Measurements from ENCODE around the gene PRND. TPM values are rescaled to one million over a fixed set of nuclear protein-coding genes. Genes with fewer than 3 reads are reported as not detected.
"Not testable (repeated sequence)": the region's sequence is repeated elsewhere in the genome, so short reads cannot be mapped to it uniquely, and the experiment has no call there.

The PRND gene
- total RNA-seq, 2 experiments from 2014 or later = not detected

- CTCF ChIA-PET = interaction anchor here (0.8 to 1.4 kb wide), 5 partner anchors 11 to 78 kb away, joined by 3 to 5 read pairs (median 3); no protein-coding TSS in a partner anchor
- H3K4me1 Mint-ChIP-seq = peaks cover 52% of the 10 kb centered on the region
- no peak overlapping the region for H3K4me3 Mint-ChIP-seq
- no peak overlapping the region for H3K27ac Mint-ChIP-seq
- DNase-seq (no peak), ATAC-seq (no peak)
- H3K36me3 Mint-ChIP-seq = peaks cover 65% of the 10 kb centered on the region
- no peaks in the 10 kb centered on the region for H3K9me3 Mint-ChIP-seq (ENCODE audit: low read depth)
- no peaks in the 10 kb centered on the region for H3K27me3 Mint-ChIP-seq
Measured at GRCh38 chr20:4691753-4692152, 30.0 kb upstream of the PRND start.

DNA sequence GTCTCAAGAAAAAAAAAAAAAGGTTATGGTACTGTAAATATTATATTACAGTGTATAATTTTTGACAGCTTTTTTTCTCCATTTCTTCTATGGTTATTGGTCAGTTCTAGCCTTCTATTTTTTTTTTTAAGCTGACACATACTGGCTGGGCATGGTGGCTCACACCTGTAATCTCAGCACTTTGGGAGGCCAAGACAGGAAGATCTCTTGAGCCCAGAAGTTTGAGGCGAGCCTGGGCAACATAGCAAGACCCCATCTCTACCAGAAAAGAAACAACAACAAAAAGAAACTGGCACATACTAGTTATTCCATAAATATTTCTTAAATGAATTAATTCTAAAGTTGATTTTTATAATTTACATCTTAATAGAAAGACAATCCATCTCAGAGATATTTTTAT is 27.6 kb upstream of the PRND start:
- Mint-ChIP-seq H3K9me3 (ENCODE audit: low read depth) (no peaks in the 10 kb centered on the region), H3K4me1 (peaks cover 46% of the 10 kb centered on the region), H3K27me3 (no peaks in the 10 kb centered on the region), H3K4me3 (no peak overlapping the region), H3K27ac (no peak overlapping the region), H3K36me3 (peaks cover 58% of the 10 kb centered on the region)
- ATAC-seq (no peak), DNase-seq (no peak)
- CTCF ChIA-PET = interaction anchor here (1.1 kb wide), 1 partner anchor 57 kb away, joined by 3 read pairs; no protein-coding TSS in a partner anchor

DNA sequence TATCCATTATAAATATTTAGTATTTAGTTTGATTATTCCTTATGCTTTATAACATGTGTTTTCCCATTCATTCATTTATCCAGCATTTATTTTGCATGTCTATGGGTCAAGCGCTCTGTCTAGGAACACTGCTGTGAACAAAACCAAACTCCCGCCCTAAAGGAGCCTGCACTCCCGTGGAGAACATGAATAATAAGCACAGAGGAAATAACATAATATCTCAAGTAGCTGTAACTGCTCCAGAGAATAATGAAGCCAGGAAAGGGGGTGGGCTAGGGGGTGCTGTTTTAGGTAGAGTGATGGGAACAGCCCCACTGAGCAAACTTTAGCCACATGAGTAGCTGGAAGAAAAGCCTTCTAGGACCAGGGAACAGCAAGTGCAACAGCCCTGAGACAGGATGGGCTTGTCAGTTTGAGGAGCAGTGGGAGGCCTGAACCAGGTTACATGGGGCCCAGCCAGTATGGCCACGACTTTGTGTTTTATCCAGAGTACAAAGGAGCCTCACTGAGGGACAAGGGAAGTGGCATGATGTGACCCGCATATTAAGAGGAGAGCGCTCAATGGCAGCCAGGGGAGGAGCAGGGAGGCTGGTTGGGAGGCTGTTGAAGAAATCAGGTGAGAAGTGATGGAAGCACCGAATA is 24.4 kb upstream of the PRND start:
- peaks cover 43% of the 10 kb centered on the region for H3K36me3 Mint-ChIP-seq
- ATAC-seq (no peak), DNase-seq (peak; percentile 38)
- CTCF ChIA-PET = interaction anchor here (1.1 to 2.6 kb wide), 7 partner anchors 8 to 404 kb away, joined by 3 to 9 read pairs (median 3); no protein-coding TSS in a partner anchor
- H3K9me3 Mint-ChIP-seq (ENCODE audit: low read depth) = no peaks in the 10 kb centered on the region
- H3K4me3 Mint-ChIP-seq = no peak overlapping the region
- peaks cover 22% of the 10 kb centered on the region for H3K4me1 Mint-ChIP-seq
- no peak overlapping the region for H3K27ac Mint-ChIP-seq
- no peaks in the 10 kb centered on the region for H3K27me3 Mint-ChIP-seq

GRCh38 chr20:4697831-4698221 is 23.9 kb upstream of the PRND start:
- H3K4me1 Mint-ChIP-seq = peaks cover 19% of the 10 kb centered on the region
- H3K27me3 Mint-ChIP-seq = no peaks in the 10 kb centered on the region
- no peaks in the 10 kb centered on the region for H3K9me3 Mint-ChIP-seq (ENCODE audit: low read depth)
- H3K27ac Mint-ChIP-seq = no peak overlapping the region
- H3K4me3 Mint-ChIP-seq = no peak overlapping the region
- DNase-seq (peak; percentile 31), ATAC-seq (no peak)
- CTCF ChIA-PET = interaction anchor here (1.1 to 2.6 kb wide), 7 partner anchors 9 to 403 kb away, joined by 3 to 9 read pairs (median 3); no protein-coding TSS in a partner anchor
- peaks cover 40% of the 10 kb centered on the region for H3K36me3 Mint-ChIP-seq

DNA sequence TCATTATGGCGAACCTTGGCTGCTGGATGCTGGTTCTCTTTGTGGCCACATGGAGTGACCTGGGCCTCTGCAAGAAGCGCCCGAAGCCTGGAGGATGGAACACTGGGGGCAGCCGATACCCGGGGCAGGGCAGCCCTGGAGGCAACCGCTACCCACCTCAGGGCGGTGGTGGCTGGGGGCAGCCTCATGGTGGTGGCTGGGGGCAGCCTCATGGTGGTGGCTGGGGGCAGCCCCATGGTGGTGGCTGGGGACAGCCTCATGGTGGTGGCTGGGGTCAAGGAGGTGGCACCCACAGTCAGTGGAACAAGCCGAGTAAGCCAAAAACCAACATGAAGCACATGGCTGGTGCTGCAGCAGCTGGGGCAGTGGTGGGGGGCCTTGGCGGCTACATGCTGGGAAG is 22.5 kb upstream of the PRND start:
- DNase-seq (peak; percentile 23), ATAC-seq (no peak)
- no peaks in the 10 kb centered on the region for H3K27me3 Mint-ChIP-seq
- H3K9me3 Mint-ChIP-seq (ENCODE audit: low read depth) = no peaks in the 10 kb centered on the region
- peaks cover 18% of the 10 kb centered on the region for H3K4me1 Mint-ChIP-seq
- peaks cover 30% of the 10 kb centered on the region for H3K36me3 Mint-ChIP-seq
- no peak overlapping the region for H3K4me3 Mint-ChIP-seq
- CTCF ChIA-PET = interaction anchor here (2.0 kb wide), 1 partner anchor 86 kb away, joined by 5 read pairs; no protein-coding TSS in a partner anchor
- no peak overlapping the region for H3K27ac Mint-ChIP-seq

DNA sequence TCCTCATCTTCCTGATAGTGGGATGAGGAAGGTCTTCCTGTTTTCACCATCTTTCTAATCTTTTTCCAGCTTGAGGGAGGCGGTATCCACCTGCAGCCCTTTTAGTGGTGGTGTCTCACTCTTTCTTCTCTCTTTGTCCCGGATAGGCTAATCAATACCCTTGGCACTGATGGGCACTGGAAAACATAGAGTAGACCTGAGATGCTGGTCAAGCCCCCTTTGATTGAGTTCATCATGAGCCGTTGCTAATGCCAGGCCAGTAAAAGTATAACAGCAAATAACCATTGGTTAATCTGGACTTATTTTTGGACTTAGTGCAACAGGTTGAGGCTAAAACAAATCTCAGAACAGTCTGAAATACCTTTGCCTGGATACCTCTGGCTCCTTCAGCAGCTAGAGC is 21.8 kb upstream of the PRND start:
- CTCF ChIA-PET = interaction anchor here (0.7 to 1.3 kb wide), 3 partner anchors 10 to 91 kb away, joined by 3 to 5 read pairs (median 3); no protein-coding TSS in a partner anchor
- peaks cover 26% of the 10 kb centered on the region for H3K36me3 Mint-ChIP-seq
- H3K27me3 Mint-ChIP-seq = no peaks in the 10 kb centered on the region
- H3K27ac Mint-ChIP-seq = no peak overlapping the region
- DNase-seq (peak; percentile 11), ATAC-seq (no peak)
- H3K4me3 Mint-ChIP-seq = no peak overlapping the region
- H3K4me1 Mint-ChIP-seq = peaks cover 18% of the 10 kb centered on the region
- H3K9me3 Mint-ChIP-seq (ENCODE audit: low read depth) = no peaks in the 10 kb centered on the region

DNA sequence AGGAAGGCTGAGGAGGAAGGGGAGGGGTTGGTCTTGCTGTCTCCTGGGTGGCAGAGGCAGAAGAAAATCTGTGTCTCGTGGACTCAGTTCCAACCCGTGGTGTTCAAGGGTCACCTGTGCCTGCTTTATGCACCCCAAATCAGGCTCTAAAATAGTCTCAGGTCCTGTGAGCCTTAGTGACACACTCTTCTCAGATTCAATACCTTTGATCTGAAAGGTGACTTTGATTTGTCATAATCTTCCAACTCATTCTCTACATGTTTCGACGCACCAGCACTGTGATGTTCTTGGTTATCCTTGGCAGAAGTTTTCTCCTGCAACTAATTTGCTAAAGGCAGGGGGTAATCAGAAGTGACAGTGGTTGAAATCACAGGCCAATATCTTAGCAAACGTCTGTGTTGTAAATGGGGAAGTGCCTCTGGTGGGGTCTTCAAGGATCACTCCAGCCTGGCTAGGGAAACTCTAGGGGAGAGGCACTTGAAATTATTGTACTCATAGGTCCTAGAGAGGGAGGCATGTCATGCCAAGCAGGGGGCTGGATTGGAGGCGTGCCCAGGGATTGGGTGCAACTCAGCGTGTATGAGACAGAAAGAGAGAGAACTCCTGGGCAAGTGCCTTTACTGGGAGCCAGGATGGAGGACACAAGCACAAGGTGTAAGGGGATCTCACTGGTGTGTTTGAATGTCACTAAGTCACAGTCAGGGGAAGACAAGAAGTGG is 19.0 kb upstream of the PRND start:
- no peak overlapping the region for H3K4me3 Mint-ChIP-seq
- CTCF ChIA-PET = no interaction called here
- no peaks in the 10 kb centered on the region for H3K27me3 Mint-ChIP-seq
- H3K27ac Mint-ChIP-seq = no peak overlapping the region
- peaks cover 3% of the 10 kb centered on the region for H3K4me1 Mint-ChIP-seq
- no peaks in the 10 kb centered on the region for H3K9me3 Mint-ChIP-seq (ENCODE audit: low read depth)
- ATAC-seq = peak; percentile 9
- DNase-seq = peak; percentile 37
- H3K36me3 Mint-ChIP-seq = peaks cover 9% of the 10 kb centered on the region

- CTCF ChIA-PET = no interaction called here
- DNase-seq = no peak
- no peak overlapping the region for H3K4me3 Mint-ChIP-seq
- H3K9me3 Mint-ChIP-seq (ENCODE audit: low read depth) = no peaks in the 10 kb centered on the region
- no peak overlapping the region for H3K27ac Mint-ChIP-seq
- no peaks in the 10 kb centered on the region for H3K27me3 Mint-ChIP-seq
- H3K4me1 Mint-ChIP-seq = no peaks in the 10 kb centered on the region
- H3K36me3 Mint-ChIP-seq = peaks cover 8% of the 10 kb centered on the region
- no peak for ATAC-seq
Measured at GRCh38 chr20:4703281-4703676, 18.4 kb upstream of the PRND start.

- CTCF ChIA-PET, ATAC-seq: not testable (repeated sequence)
Measured at GRCh38 chr20:4706941-4707340, 14.8 kb upstream of the PRND start.

DNA sequence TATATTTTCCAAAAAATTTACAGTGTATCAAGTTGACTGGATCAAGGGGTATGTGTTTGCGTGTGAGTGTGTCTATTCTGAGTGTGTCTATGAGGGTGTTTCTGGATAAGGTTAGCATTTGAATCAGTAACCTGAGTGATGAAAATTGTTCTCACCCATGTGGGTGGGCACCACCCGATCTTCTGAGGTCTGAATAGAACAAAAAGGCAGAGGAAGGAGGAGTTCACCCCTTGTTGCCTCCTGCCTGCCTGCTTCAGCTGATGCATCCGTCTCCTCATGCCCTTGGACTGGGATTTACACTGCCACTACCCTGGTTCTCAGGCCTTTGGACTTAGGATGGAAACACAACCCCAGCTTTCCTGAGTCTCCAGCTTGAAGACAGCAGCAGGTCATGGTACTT is 13.7 kb upstream of the PRND start:
- CTCF ChIA-PET = no interaction called here
- Mint-ChIP-seq H3K9me3 (ENCODE audit: low read depth) (no peaks in the 10 kb centered on the region), H3K4me1 (peaks cover 9% of the 10 kb centered on the region), H3K27ac (no peak overlapping the region), H3K36me3 (peaks cover 2% of the 10 kb centered on the region), H3K27me3 (no peaks in the 10 kb centered on the region), H3K4me3 (no peak overlapping the region)
- no peak for ATAC-seq
- DNase-seq = peak; percentile 18

More at GRCh38 chr20:4706941-4707340, 14.8 kb upstream of the PRND start:
- H3K27me3 Mint-ChIP-seq; DNase-seq; H3K4me3 Mint-ChIP-seq; H3K4me1 Mint-ChIP-seq; H3K36me3 Mint-ChIP-seq; H3K27ac Mint-ChIP-seq; H3K9me3 Mint-ChIP-seq (ENCODE audit: low read depth): not testable (repeated sequence)

DNA sequence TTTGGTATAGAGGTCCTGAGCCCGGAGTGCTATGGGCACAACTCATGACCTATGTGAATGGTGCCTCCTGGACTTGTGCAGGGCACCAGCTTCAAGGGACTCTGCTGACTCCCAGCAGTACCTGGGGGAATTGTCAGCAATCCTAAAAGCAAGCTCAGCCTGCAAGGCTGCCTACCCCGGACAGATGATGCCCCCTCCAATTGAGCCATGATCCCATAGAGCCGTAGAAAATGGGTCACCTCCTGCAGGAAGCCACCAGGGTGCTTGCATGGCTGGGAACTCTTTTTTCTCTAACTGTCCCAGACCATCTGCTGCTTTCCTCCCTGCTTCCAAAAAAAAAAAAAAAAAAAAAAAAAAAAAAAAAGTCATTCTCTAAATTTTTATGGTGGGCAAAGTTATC is 12.9 kb upstream of the PRND start:
- CTCF ChIA-PET = no interaction called here
- peaks cover 11% of the 10 kb centered on the region for H3K4me1 Mint-ChIP-seq
- no peaks in the 10 kb centered on the region for H3K9me3 Mint-ChIP-seq (ENCODE audit: low read depth)
- ATAC-seq (no peak), DNase-seq (peak; percentile 25)
- H3K4me3 Mint-ChIP-seq = no peak overlapping the region
- peaks cover 5% of the 10 kb centered on the region for H3K27me3 Mint-ChIP-seq
- no peak overlapping the region for H3K27ac Mint-ChIP-seq
- peaks cover 2% of the 10 kb centered on the region for H3K36me3 Mint-ChIP-seq

- CTCF ChIA-PET = no interaction called here
- Mint-ChIP-seq H3K4me3 (no peak overlapping the region), H3K4me1 (peaks cover 11% of the 10 kb centered on the region), H3K27me3 (peaks cover 5% of the 10 kb centered on the region), H3K27ac (no peak overlapping the region), H3K36me3 (peaks cover 2% of the 10 kb centered on the region), H3K9me3 (ENCODE audit: low read depth) (no peaks in the 10 kb centered on the region)
- no peak for ATAC-seq
- DNase-seq = peak; percentile 32
Measured at GRCh38 chr20:4709261-4710105, 12.2 kb upstream of the PRND start.

DNA sequence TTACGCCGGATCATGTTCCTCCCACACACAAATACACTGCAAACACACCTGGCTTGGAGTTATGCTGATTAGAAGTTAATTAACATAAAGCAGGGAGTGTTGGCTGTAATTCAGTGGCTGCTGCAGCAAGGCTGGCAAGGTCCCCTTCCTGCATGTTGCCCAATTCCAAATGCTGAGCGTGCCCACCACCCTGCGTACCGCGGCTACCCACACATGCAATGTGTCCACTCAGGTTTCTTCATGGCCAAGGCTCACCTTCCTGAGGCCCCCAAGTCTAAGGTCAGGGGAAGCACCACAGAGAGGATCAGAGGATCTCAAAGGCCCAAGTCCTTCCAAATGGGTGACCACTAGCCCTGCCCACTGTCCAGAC is 11.6 kb upstream of the PRND start:
- peak; percentile 27 for DNase-seq
- peaks cover 2% of the 10 kb centered on the region for H3K36me3 Mint-ChIP-seq
- CTCF ChIA-PET = interaction anchor here (1.2 kb wide), 1 partner anchor 31 kb away, joined by 4 read pairs; no protein-coding TSS in a partner anchor
- peaks cover 6% of the 10 kb centered on the region for H3K27me3 Mint-ChIP-seq
- peaks cover 11% of the 10 kb centered on the region for H3K4me1 Mint-ChIP-seq
- no peak for ATAC-seq
- no peaks in the 10 kb centered on the region for H3K9me3 Mint-ChIP-seq (ENCODE audit: low read depth)
- no peak overlapping the region for H3K4me3 Mint-ChIP-seq
- H3K27ac Mint-ChIP-seq = no peak overlapping the region

Measured in activated CD8-positive, alpha-beta memory T cell treated with anti-CD3 and anti-CD28 coated beads, Interleukin-2, amount 10 ng/mL, durations not matched to agents 7 days and 5 days (primary cell).